Prostate gland (tissue), 2 donors: ENCODE results near the gene FBXL7. TPM values are rescaled to one million over a fixed set of nuclear protein-coding genes. Genes with fewer than 3 reads are reported as not detected.
A peak's percentile ranks its signal among the peaks of the same experiment; 100 is the strongest.

ENCODE experiments used
- DNase-seq: peaks from one replicate; pipeline ENCODE4 v3.0.0-alpha.2; 2019; ENCODE audit warnings: low spot score
- H3K27ac ChIP-seq, 2 donors: fragments of 200-600 bp; sonication (generic); 2 replicates each; pipeline ENCODE4 v1.5.1; 2017 to 2019
- H3K27me3 ChIP-seq: fragments of 200-600 bp; sonication (generic); replicated peaks from 2 replicates; pipeline ENCODE4 v1.5.1; 2019; ENCODE audit not compliant: insufficient read depth
- H3K36me3 ChIP-seq, 2 donors: fragments of 200-600 bp; sonication (generic); 1 replicate in 1 of 2; 2 replicates in 1 of 2; pipeline versions ENCODE4 v1.5.1 to v1.8.1; 2017 to 2019
- H3K4me1 ChIP-seq: fragments of 200-600 bp; sonication (generic); replicated peaks from 2 replicates; pipeline ENCODE4 v1.5.1; 2019
- H3K4me3 ChIP-seq, 2 donors: fragments of 200-600 bp; sonication (generic); 2 replicates each; pipeline ENCODE4 v1.5.1; 2017 to 2019
- H3K9me3 ChIP-seq: fragments of 200-600 bp; sonication (generic); 2 replicates; pipeline ENCODE4 v1.5.1; 2017
- CTCF ChIP-seq, 4 experiments: fragments of 200-600 bp in 2 of 4; fragments of 450-650 bp in 2 of 4; sonication (generic) in 2 of 4; IDR thresholded peaks; 1 replicate in 3 of 4; 2 replicates in 1 of 4; pipeline ENCODE4 v1.5.1; 2016 to 2019; ENCODE audit warnings: antibody characterized with exemption in 4 of 4, mild to moderate bottlenecking in 2 of 4, moderate library complexity in 2 of 4
- POLR2A ChIP-seq: fragments of 450-650 bp; IDR thresholded peaks from one replicate; pipeline ENCODE4 v1.6.1; 2016; ENCODE audit warnings: antibody characterized with exemption, mild to moderate bottlenecking
- POLR2AphosphoS5 ChIP-seq: sonication (generic); formaldehyde crosslinking; IDR thresholded peaks from one replicate; pipeline ENCODE4 v1.6.1; 2017; ENCODE audit warnings: antibody characterized with exemption
- WGBS: methylation state at CpG from one replicate; pipeline ENCODE4 v1.1.5; 2018; 5-methylcytosine and 5-hydroxymethylcytosine counted together
- intact Hi-C: fragments of 100-400 bp; cut with DNase I; formaldehyde crosslinking; loops from one replicate; pipeline ENCODE4 v1.14.2; 2022
- total RNA-seq, 2 donors: library from RNA; depleted of rRNA; stranded (reverse); fragments of >200 nt; gene quantifications; one replicate each; pipeline ENCODE4 v1.1.0, GENCODE V29; 2016

The FBXL7 gene
- total RNA-seq, 2 donors from 2014 or later: 21.2 to 24.2 TPM

GRCh38 chr5:15719784-15720183 is 219.8 kb downstream of the FBXL7 start:
- intact Hi-C loops: no loop called here
- no peaks in the 10 kb centered on the region for H3K27me3 ChIP-seq
- no peaks in the 10 kb centered on the region for H3K9me3 ChIP-seq
- TF ChIP-seq POLR2A: no peak
- peak; percentile 15 for TF ChIP-seq POLR2AphosphoS5
- no peaks in the 10 kb centered on the region for H3K36me3 ChIP-seq
- WGBS: 34% methylated on average over 4 of the region's 4 CpGs
- H3K27ac ChIP-seq: no peak overlapping the region
- no peak overlapping the region for H3K4me3 ChIP-seq
- no peaks in the 10 kb centered on the region for H3K4me1 ChIP-seq
- DNase-seq: peak; percentile 36

- intact Hi-C loops: no loop called here
- no peak for DNase-seq
- Histone ChIP-seq H3K36me3 (no peaks in the 10 kb centered on the region), H3K4me1 (no peaks in the 10 kb centered on the region), H3K27ac (no peak overlapping the region), H3K27me3 (no peaks in the 10 kb centered on the region), H3K9me3 (no peaks in the 10 kb centered on the region), H3K4me3 (no peak overlapping the region)
- TF ChIP-seq POLR2A: no peak
- no peak for TF ChIP-seq CTCF (IDR thresholded peaks at IDR 0.05)
- no peak for TF ChIP-seq POLR2AphosphoS5
Measured at GRCh38 chr5:15720515-15720914, 220.5 kb downstream of the FBXL7 start.

- DNase-seq: no peak
- intact Hi-C loops: no loop called here
- TF ChIP-seq CTCF (IDR thresholded peaks at IDR 0.05): no peak
- no peak for TF ChIP-seq POLR2A
- no peak for TF ChIP-seq POLR2AphosphoS5
- Histone ChIP-seq H3K9me3 (no peaks in the 10 kb centered on the region), H3K27ac (no peak overlapping the region), H3K27me3 (no peaks in the 10 kb centered on the region), H3K4me3 (no peak overlapping the region), H3K36me3 (no peaks in the 10 kb centered on the region), H3K4me1 (no peaks in the 10 kb centered on the region)
- 88% methylated on average over 7 of the region's 7 CpGs for WGBS
Measured at GRCh38 chr5:15722305-15722704, 222.3 kb downstream of the FBXL7 start.

- intact Hi-C loops: no loop called here
- no peak for DNase-seq
- H3K27me3 ChIP-seq: no peaks in the 10 kb centered on the region
- no peak for TF ChIP-seq CTCF (IDR thresholded peaks at IDR 0.05)
- no peak for TF ChIP-seq POLR2AphosphoS5
- no peak for TF ChIP-seq POLR2A
- H3K9me3 ChIP-seq: no peaks in the 10 kb centered on the region
- H3K27ac ChIP-seq: no peak overlapping the region
- no peak overlapping the region for H3K4me3 ChIP-seq
- no peaks in the 10 kb centered on the region for H3K4me1 ChIP-seq
- no peaks in the 10 kb centered on the region for H3K36me3 ChIP-seq
Measured at GRCh38 chr5:15727375-15727774, 227.4 kb downstream of the FBXL7 start.

- Histone ChIP-seq H3K27me3 (no peaks in the 10 kb centered on the region), H3K4me1 (no peaks in the 10 kb centered on the region), H3K27ac (no peak overlapping the region), H3K9me3 (no peaks in the 10 kb centered on the region), H3K36me3 (no peaks in the 10 kb centered on the region), H3K4me3 (no peak overlapping the region)
- DNase-seq: no peak
- TF ChIP-seq CTCF (IDR thresholded peaks at IDR 0.05) (no peak), POLR2AphosphoS5 (no peak), POLR2A (no peak)
- intact Hi-C loops: no loop called here
- 92% methylated on average over 4 of the region's 4 CpGs for WGBS
Measured at GRCh38 chr5:15728811-15729210, 228.8 kb downstream of the FBXL7 start.
